Motor neuron (in vitro differentiated cells): Measurements from ENCODE around the gene RUNX1. TPM values are rescaled to one million over a fixed set of nuclear protein-coding genes. Genes with fewer than 3 reads are reported as not detected.

Experiments used
- ATAC-seq, 8 experiments: fragments of 200-7000 bp; cut with Tn5 transposase; replicated peaks in 6 of 8; 2 replicates each; pipeline ENCODE4 v1.8.0; 2021; ENCODE audit warnings: mild to moderate bottlenecking in 8 of 8, moderate library complexity in 8 of 8
- H3K27ac ChIP-seq, 2 donors: fragments of 250-450 bp; sonication (Bioruptor Pico); 2 replicates each; pipeline ENCODE4 v1.9.0; 2021; ENCODE audit warnings: antibody characterized with exemption in 2 of 2, mild to moderate bottlenecking in 2 of 2, moderate library complexity in 1 of 2
- H3K4me1 ChIP-seq, 2 donors: fragments of 250-450 bp; sonication (Bioruptor Pico); replicated peaks in 1 of 2; 2 replicates each; pipeline ENCODE4 v1.6.1; 2021; ENCODE audit warnings: antibody characterized with exemption in 2 of 2, mild to moderate bottlenecking in 2 of 2, moderate library complexity in 1 of 2
- H3K4me3 ChIP-seq, 5 donors: fragments of 250-450 bp; sonication (Bioruptor Pico); 2 replicates each; pipeline ENCODE4 v1.9.0; 2021; ENCODE audit warnings: antibody characterized with exemption in 5 of 5, mild to moderate bottlenecking in 5 of 5, moderate library complexity in 4 of 5
- WGBS, 10 experiments: fragments of 450-650 bp; shearing (Covaris generic); methylation state at CpG; one replicate each; pipeline ENCODE4 v1.0.0; 2022; 5-methylcytosine and 5-hydroxymethylcytosine counted together
- in situ Hi-C, 9 experiments: fragments of 400-800 bp; cut with MboI; loops; one replicate each; pipeline ENCODE4 v1.15.0; 2021; ENCODE audit warnings: low sequenced_read_pairs in 9 of 9, low pct_unique_long_range_greater_than_20kb in 2 of 9; ENCODE audit not compliant: unreplicated experiment in 9 of 9
- total RNA-seq, 8 experiments: library from RNA; unstranded; fragments of 300-600 nt; gene quantifications; 2 replicates each; pipeline versions ENCODE4 v1.2.3 to v1.2.4, GENCODE V29; 2022

The RUNX1 gene
- total RNA-seq, 8 experiments from 2014 or later = 0.05 to 49.0 (median 3.6) TPM

- Histone ChIP-seq H3K27ac (no peak overlapping the region), H3K4me1 (peaks cover 7 to 19% of the 10 kb centered on the region in 2 donors), H3K4me3 (no peak overlapping the region)
- in situ Hi-C loops = loop anchor here in 2 of 9 experiments (25.0 kb wide), 2 partner anchors 94 to 794 kb away; no protein-coding TSS in a partner anchor
- 86 to 100% (median 94%) methylated on average over 1 to 6 of the region's 6 CpGs for WGBS, 10 experiments
- ATAC-seq = no peak
These were observed 6.3 kb downstream of the RUNX1 start for GRCh38 chr21:35042836-35043235.

- in situ Hi-C loops = loop anchor here in 2 of 9 experiments (25.0 kb wide), 2 partner anchors 95 to 795 kb away; no protein-coding TSS in a partner anchor
- H3K4me3 ChIP-seq = no peak overlapping the region
- H3K4me1 ChIP-seq = peaks cover 3 to 10% of the 10 kb centered on the region in 2 donors
- H3K27ac ChIP-seq = no peak overlapping the region
- 80 to 100% (median 96%) methylated on average over 1 to 4 of the region's 4 CpGs; no CpG with 5 or more reads in 2 of the 10 experiments for WGBS, 10 experiments
- ATAC-seq = no peak
These were observed 7.2 kb downstream of the RUNX1 start for GRCh38 chr21:35041881-35042280.

GRCh38 chr21:35041122-35041521 lies 8.0 kb downstream of the RUNX1 start:
- 34 to 93% (median 79%) methylated on average over 3 to 5 of the region's 5 CpGs for WGBS, 10 experiments
- Histone ChIP-seq H3K4me1 (peaks cover 0 to 10% of the 10 kb centered on the region in 2 donors), H3K27ac (no peak overlapping the region), H3K4me3 (no peak overlapping the region)
- peak in 3 of 8 experiments; percentile 48 to 73 (median 65) for ATAC-seq
- in situ Hi-C loops = loop anchor here in 2 of 9 experiments (25.0 kb wide), 2 partner anchors 96 to 796 kb away; no protein-coding TSS in a partner anchor

GRCh38 chr21:35039595-35040289 lies 9.4 kb downstream of the RUNX1 start:
- peaks cover 0 to 14% of the 10 kb centered on the region in 2 donors for H3K4me1 ChIP-seq
- no peak overlapping the region for H3K27ac ChIP-seq
- 29 to 100% (median 75%) methylated on average over 1 to 3 of the region's 3 CpGs for WGBS, 10 experiments
- no peak overlapping the region for H3K4me3 ChIP-seq
- in situ Hi-C loops = loop anchor here in 2 of 9 experiments (25.0 kb wide), 2 partner anchors 98 to 798 kb away; no protein-coding TSS in a partner anchor
- ATAC-seq = no peak

DNA sequence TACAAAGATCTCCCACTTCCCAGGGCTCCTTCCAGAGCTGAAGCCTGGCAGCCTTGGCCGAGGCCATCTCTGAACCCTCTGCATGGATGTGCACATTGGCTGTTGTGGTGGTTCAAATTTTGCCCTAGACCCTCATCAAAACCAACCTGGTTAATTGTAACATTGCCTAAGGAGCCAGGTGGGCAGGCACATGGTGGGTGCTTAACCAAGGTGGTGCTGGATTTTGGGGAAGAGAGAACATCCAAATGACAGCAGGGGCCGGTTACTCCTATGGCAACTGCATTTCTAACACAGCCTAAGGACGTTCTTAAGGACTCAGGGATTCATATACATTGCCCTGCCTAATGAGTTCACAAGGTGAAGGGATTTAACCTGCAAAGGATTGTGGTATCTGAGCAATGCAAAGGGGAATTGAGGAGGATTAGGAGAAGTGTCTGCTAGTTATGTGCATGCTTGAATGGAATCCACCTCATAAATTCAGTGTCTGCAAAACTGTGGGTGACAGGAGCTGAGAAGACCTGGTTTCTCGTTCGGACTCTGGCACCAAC lies 10.3 kb downstream of the RUNX1 start:
- ATAC-seq = peak in 1 of 8 experiments; percentile 68
- Histone ChIP-seq H3K4me1 (peaks cover 0 to 14% of the 10 kb centered on the region in 2 donors), H3K27ac (no peak overlapping the region), H3K4me3 (no peak overlapping the region)
- in situ Hi-C loops = loop anchor here in 2 of 9 experiments (25.0 kb wide), 2 partner anchors 98 to 798 kb away; no protein-coding TSS in a partner anchor
- WGBS, 10 experiments = 32 to 100% (median 72%) methylated on average over 1 to 5 of the region's 5 CpGs; no CpG with 5 or more reads in 4 of the 10 experiments

DNA sequence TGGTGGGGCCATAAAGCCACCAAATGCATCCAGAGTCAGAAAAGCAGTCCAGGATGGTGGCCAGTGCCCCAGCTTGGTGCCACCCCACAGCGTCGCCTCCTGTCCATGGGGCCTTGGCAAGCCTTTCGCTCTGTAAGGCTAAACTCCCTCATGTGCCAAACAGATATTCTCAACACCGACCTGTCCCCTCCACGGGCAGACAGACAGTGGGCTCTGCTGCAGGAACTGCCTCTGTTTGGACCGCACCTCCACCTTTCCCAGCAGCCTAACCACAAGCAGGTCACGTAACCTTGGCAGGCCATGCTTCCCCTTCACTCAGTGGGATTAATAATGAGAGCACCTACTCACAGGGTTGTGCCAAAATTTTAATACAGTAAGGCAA lies 11.7 kb downstream of the RUNX1 start:
- no peak overlapping the region for H3K27ac ChIP-seq
- no peak for ATAC-seq
- 92 to 100% (median 97%) methylated on average over 1 to 5 of the region's 7 CpGs; no CpG with 5 or more reads in 6 of the 10 experiments for WGBS, 10 experiments
- peaks cover 0 to 11% of the 10 kb centered on the region in 2 donors for H3K4me1 ChIP-seq
- H3K4me3 ChIP-seq = no peak overlapping the region
- in situ Hi-C loops = loop anchor here in 2 of 9 experiments (25.0 kb wide), 2 partner anchors 100 to 800 kb away; no protein-coding TSS in a partner anchor

DNA sequence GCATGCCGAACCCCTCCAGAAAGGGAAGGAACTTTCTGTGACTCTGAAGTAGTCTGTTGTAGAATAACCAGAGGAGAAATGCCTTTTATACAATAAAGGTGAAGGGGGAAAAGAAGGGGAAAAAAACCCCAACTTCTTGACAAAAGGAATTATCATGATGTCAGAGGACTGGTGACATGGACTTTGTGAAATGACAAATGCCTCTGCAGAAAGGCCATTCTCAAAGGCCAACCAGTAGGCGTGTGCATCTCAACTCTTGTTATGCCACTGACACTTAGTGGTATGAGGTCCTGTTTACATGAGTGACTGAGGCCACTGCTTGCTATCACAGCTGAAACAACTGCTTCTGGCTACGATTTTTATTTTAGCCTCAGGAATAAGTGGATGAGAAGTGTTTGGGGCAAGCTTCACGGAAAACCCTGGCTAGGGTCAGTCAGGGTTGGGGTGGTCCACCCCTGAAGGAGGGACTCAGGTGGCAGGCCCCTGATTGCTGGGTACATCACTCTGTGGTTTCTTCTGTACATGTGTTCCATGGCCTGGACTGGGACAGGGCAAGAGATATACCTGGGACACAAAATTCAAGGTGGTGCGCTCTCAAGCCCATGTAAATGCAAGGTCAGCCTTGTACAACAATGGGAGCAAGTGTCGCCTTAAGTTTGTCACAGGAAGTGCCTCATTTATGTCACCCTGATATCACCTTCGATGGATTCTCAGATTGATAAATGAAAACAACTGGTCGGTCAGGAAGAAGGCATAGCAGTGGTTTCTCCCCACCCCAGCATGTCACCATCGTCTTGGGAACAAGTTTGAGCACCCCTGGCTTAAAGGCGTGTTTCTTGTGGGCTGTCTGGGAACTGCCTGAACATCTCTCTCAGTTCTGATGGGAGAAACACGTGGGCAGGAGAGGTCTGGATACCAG lies 12.4 kb downstream of the RUNX1 start:
- Histone ChIP-seq H3K4me1 (peaks cover 0 to 11% of the 10 kb centered on the region in 2 donors), H3K4me3 (no peak overlapping the region), H3K27ac (no peak overlapping the region)
- WGBS, 10 experiments = 50 to 100% (median 73%) methylated on average over 1 to 7 of the region's 11 CpGs; no CpG with 5 or more reads in 1 of the 10 experiments
- peak in 1 of 8 experiments; percentile 31 for ATAC-seq
- in situ Hi-C loops = loop anchor here in 2 of 9 experiments (25.0 kb wide), 2 partner anchors 101 to 801 kb away; no protein-coding TSS in a partner anchor

DNA sequence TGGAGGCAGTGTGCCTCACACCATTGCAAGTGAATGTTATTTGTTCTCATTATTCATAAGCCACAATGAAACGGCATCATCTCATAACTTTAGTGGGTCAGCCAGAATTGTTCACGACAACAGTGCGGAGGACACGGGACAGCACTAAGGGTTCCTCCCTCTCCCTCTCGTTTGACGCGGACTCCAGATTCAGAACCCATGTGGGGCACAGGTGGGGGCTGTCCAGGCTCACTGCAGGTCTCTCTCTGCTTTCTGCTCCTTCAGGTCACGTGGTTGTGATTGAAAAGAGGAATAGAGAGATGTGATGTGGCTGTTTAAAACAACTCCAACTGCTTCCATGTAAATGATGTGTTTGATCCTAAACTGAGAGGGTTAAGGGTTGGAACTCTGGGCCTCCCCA lies 13.5 kb downstream of the RUNX1 start:
- no peak for ATAC-seq
- in situ Hi-C loops = loop anchor here in 2 of 9 experiments (25.0 kb wide), 2 partner anchors 102 to 802 kb away; no protein-coding TSS in a partner anchor
- peaks cover 0 to 11% of the 10 kb centered on the region in 2 donors for H3K4me1 ChIP-seq
- no peak overlapping the region for H3K4me3 ChIP-seq
- no peak overlapping the region for H3K27ac ChIP-seq
- 50 to 94% (median 67%) methylated on average over 1 to 8 of the region's 8 CpGs; no CpG with 5 or more reads in 3 of the 10 experiments for WGBS, 10 experiments

DNA sequence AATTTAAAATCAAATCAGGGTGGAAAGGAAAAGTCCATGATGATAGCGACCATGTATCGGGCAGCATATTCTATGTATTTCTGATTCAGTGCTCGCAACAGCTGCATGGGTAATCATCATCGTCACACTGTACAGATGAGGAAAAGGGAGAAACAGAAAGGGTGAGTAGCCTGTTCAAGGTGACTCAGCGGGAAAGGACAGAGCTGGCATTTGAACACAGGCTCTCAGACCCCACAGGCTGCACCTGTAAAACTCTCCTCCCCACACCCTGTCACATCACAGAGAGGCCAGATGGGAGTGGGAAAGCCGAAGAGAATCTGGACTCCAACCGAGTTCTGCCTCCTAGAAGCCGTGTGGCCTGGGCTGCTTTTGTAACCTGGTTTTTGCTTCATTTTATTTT lies 14.0 kb downstream of the RUNX1 start:
- in situ Hi-C loops = loop anchor here in 2 of 9 experiments (25.0 kb wide), 2 partner anchors 102 to 802 kb away; no protein-coding TSS in a partner anchor

DNA sequence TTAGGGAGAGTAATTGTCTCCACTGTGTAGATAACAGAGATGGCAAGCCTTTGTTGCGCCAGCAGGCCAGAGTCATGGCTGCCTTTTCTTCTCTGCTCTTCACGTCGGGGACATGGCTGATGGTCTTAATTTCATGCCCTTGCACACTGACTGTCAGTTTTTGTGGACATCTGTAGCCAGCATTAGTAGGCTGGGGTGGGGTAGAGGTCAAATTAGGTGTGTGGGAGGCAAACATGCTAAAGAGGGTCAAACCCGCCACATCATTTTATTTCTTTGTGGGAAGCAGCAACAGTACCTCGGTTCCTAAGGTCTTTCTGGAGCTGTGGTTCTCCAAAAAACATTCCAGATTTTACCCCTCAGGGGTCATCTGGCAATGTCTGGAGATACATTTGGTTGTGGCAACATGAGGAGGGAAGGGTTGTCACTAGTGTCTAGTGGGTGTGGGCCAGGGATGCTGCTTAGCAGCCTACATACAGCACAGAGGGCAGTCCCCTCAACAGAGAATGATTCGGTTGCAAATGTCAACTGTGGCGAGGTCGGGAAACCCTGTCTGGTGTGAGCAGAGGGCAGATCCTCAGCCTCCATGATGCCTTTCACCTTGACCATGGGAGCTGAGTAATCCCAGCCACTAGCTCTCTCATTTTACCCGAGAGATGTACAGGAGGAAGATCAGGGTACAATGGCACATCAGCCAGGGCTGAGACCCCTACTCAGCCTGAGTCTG lies 14.7 kb downstream of the RUNX1 start:
- Histone ChIP-seq H3K4me1 (peaks cover 0 to 11% of the 10 kb centered on the region in 2 donors), H3K27ac (no peak overlapping the region), H3K4me3 (no peak overlapping the region)
- in situ Hi-C loops = loop anchor here in 2 of 9 experiments (25.0 kb wide), 2 partner anchors 103 to 803 kb away; no protein-coding TSS in a partner anchor
- WGBS, 10 experiments = 86 to 100% (median 100%) methylated on average over 1 to 6 of the region's 9 CpGs; no CpG with 5 or more reads in 5 of the 10 experiments
- no peak for ATAC-seq

More for the DNA sequence above, 14.0 kb downstream of the RUNX1 start:
- H3K4me3 ChIP-seq = no peak overlapping the region
- no peak for ATAC-seq
- H3K27ac ChIP-seq = no peak overlapping the region
- 67 to 100% (median 88%) methylated on average over 2 to 7 of the region's 8 CpGs; no CpG with 5 or more reads in 1 of the 10 experiments for WGBS, 10 experiments
- H3K4me1 ChIP-seq = peaks cover 0 to 11% of the 10 kb centered on the region in 2 donors

- Histone ChIP-seq H3K27ac (no peak overlapping the region), H3K4me3 (no peak overlapping the region), H3K4me1 (peaks cover 0 to 11% of the 10 kb centered on the region in 2 donors)
- in situ Hi-C loops = loop anchor here in 2 of 9 experiments (25.0 kb wide), 2 partner anchors 105 to 805 kb away; no protein-coding TSS in a partner anchor
- 49 to 100% (median 73%) methylated on average over 1 to 2 of the region's 2 CpGs; no CpG with 5 or more reads in 2 of the 10 experiments for WGBS, 10 experiments
- ATAC-seq = no peak
These were observed 16.4 kb downstream of the RUNX1 start for GRCh38 chr21:35032474-35033263.
